Amygdala (tissue), 56 donors: ENCODE data around the gene BORCS5.
"Not testable (repeated sequence)": the region's sequence is repeated elsewhere in the genome, so short reads cannot be mapped to it uniquely, and the experiment has no call there.

Source experiments
- DNase-seq, 56 donors: peaks; one replicate each; lab custom pipeline; 2025; lab: John Stamatoyannopoulos, UW

Gene BORCS5

DNA sequence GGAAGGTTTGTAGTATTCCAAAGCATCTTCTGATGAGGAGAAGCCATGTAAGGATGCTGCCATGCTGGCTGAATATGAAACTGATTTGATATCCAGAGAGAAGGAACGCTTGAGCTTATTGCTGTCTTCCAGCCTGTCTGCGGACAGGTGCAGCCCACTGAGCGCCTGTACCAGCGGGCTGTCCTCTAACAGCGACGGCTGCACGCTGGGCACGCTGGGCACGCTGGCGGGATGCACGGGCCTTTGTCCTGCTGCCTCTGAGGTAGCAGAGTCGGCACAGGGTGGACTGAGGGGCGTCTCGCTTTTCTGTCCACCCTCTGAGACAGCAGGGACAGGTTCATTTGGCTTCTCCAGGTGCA lies 120.6 kb downstream of the BORCS5 start:
- DNase-seq: no peak

DNA sequence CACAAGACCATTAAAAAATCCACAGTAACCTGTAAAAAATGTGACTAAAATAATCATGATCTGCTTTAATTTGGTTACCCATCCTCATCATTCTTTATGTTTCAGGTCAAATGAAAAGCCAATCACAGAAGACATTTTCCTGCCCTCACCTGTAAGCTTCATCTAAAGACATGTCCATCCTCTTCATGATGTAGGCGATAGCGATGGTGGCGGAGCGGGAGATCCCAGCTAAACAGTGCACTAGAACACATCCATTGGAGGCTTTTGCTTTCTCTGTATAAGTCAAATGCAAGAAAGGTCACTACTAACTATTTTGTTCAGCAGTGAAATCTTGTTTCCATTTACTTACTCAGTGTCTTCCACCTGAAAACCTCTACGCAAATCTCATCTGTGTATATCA lies 123.2 kb downstream of the BORCS5 start:
- no peak for DNase-seq

DNA sequence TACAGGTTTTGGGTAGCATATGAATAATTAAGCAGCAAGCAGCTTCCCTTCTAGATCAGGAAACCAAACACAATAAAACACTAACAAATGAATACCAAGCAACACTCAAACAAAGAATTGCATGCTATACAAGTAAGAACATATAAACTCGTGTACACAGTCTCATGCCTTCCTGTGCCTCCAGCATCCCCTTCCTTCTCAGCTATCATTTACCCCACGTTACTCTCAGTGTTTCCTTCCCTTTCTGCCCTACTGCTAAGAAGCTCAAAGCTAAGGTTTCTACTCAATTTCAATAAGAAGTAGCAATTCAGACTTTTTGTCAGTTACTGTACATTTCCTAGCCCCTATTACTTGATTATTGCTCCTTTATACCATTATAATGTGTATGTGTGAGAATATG lies 124.8 kb downstream of the BORCS5 start:
- DNase-seq: no peak

DNA sequence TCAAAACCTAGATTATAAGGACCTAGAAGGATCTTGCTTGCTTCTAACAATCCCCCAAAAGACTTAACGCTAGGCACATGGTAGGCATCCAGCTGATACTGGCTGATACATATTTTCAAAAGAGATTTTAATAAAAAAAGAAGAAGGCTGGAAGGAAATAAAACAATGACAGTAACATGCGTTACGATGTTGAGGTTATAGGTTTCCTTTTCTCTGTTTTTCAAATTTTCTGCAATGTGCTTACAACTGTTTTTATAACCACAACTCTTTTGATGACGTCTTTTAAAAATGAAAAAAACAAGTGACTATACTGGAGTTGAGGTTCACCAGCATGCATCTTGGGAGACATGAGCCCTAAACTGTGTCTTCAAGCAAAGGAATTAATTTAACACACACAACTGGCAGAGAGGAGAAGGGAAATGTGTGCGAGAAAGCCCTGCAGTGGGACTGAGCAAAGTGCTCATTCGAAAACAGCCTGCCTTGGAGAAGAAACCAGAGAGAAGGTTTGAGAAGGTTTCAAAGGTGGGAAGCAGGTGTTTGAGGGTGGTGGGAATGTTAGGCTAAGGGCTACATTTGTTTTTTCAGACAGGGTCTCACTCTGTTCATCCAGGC lies 125.4 kb downstream of the BORCS5 start:
- DNase-seq: no peak

DNA sequence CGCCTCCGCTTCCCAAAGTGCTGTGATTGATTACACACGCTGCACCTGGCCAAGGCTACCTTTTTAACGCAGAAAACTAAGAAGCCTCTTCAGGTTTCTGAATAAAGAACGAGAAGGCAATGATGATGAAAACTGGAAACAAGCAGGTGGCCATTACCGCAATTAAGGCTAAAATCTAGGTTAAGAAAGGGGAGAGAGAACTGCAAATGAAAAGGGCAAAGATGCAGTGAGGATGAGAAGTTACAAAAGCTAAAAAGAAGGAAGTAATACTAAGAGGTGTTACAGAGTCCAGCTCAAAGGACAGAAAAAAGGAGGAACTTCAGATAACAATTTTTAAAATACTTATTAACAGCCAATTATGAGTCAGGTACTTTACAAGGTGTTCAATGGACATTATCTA lies 126.1 kb downstream of the BORCS5 start:
- no peak for DNase-seq

DNA sequence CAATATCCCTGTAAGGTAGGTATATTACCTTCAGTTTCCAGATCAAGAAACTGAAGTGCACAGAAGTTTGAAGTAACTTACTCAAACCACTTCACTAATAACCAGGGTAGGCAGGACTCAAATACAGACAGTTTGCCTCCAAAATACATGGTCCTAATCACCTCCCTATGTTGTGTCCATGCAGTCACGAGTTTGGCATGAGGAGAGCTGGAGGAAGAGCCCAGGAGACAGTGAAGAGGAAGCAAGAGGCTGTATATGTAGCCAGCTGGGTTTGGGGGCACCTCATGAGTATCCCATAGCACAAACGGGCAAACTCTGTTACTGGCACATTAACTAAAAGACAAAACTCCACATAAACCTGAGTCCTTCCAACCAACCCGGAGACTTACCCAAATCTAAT lies 126.6 kb downstream of the BORCS5 start:
- DNase-seq: no peak

DNA sequence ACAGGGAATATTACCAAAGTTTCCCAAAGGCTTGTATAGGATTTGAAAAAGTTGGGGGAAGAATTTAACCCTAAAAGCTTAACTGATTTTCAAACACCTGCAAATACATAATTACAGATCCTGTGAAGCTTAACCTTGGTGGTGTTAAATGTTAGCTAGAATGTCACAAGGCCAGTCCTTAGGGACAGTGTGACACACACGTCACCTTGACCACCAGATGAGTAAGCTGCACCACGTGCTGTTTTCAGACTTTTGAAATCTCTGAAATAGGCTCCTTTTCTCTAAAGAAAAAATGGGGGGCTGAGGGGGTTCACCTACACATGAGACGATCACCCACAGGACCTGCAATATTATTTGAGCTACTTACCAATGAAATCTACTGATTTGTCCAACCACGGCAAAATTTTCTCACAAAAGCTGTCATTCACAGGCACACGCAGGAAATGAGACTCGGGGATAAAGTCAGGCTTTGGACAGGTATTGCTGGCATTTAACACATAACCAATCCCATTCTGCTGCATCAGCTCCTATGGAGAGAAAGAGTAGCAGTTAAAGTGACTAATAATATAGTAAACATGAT lies 129.9 kb downstream of the BORCS5 start:
- no peak for DNase-seq

DNA sequence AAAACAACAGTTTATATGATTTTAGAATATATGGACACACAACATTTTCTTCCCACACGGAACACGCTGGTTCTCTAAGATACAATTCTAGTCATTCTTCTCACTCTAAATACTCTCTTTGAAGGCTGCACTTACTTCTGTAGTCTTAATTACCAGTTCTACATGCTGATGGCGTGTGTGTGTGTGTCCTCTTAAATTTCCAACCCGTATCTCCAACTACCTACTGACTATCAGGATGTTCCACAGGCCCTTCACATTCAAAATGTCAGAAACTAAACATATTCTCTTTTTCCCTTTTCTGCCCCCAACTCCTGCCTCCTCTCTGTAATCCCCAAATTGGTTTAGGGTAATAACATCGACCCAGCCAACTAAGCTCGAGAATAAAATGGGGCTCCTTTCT lies 130.6 kb downstream of the BORCS5 start:
- no peak for DNase-seq

DNA sequence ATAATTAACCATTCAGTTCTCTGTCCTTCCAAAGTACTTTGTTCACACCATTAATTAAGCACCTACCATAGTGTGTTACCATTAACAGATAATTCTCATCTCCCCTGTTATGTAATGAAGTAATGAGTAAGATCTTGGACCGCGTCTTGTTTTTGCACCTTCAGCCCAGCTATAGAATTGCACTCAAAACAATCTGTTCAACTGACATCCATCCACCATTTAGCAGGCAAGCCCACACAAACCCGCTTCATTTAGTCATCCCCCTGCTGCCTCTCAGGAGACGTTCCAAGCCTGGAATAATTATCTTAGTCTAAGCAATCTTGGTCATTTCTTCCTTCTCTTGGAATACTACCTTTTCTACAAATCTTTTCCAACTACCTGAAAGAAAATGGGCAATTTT lies 131.4 kb downstream of the BORCS5 start:
- DNase-seq: peak in 7 of 56 donors; percentile 6 to 44 (median 17)

DNA sequence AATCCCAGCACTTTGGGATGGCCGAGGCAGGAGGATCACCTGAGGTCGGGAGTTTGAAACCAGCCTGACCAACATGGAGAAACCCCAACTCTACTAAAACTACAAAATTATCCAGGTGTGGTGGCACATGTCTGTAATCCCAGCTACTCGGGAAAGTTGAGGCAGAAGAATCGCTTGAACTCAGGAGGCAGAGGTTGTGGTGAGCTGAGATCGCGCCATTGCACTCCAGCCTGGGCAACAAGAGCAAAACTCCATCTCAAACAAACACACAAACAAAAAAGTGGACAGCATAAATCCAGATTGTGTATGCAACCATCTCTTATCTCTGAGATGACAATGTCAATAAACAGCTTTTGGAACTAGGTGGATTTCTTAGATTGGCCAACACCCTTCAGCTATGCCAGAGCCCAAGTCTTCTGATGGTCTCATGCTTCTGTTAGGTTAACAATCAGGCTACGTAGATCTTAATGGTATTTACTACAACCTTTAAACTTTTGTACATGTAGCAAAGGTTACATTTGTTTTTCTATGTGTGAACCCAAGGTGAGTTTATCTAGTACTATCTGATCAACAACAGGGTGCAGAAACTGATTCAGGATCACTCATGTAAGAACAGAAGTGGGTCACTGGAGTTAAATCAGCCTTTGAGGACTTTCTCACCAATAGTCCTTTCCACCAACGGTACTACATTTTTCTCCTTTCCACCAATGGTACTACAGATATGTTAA lies 132.1 kb downstream of the BORCS5 start:
- DNase-seq: no peak

DNA sequence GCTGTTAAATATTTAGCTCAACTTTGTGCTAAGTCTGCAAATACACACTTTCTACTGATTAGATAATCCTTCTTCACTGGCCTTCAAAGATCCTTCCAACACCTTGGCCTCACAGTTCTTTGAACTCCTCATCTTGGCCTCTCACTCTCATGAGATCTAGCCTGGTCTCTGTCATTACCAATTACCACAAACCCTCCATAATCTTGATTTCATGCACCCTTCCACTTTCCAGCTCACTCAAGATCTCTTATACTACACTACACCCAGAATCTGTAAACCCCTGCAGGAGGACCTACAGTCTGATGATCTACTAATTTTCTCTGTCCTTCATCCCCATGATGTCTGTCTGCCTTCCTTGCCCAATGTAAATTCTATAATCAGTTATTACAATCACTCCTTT lies 134.7 kb downstream of the BORCS5 start:
- no peak for DNase-seq

DNA sequence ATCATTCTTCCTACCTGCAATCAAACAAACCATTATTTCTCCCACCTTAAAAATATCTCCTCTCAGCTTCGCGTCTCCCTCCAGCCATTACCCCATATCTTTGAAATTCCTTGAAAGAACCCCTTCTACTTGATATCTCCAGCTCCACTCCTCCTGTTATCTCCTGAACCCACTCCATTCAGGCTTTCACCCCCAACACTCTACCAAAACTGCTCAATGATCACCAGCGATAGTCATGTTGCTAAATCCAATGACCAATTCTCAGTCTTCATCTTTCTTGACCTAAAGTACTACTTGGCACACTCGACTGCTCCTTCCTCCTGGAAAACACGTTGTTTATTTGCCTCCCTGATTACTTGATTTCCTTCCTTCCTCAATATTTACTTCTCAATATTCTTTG lies 135.7 kb downstream of the BORCS5 start:
- DNase-seq: no peak

DNA sequence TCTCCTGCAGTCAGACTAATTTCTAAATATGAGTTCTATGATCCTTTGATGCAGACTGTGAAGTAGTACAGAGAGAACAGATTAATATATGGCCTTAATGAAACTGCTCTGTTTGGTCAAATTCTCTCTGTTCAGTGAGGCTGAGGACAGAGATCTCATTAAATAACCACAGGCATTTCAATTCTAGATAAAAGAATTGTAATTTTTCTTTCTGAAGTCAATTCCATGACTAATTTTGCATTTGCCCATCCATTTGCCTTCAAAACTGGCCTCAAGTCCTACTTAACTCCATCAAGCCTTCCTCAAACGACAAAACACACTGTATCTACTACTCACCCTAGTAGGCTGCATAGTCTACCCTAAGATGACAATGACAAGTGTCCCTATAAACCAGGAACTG lies 138.7 kb downstream of the BORCS5 start:
- DNase-seq: no peak

DNA sequence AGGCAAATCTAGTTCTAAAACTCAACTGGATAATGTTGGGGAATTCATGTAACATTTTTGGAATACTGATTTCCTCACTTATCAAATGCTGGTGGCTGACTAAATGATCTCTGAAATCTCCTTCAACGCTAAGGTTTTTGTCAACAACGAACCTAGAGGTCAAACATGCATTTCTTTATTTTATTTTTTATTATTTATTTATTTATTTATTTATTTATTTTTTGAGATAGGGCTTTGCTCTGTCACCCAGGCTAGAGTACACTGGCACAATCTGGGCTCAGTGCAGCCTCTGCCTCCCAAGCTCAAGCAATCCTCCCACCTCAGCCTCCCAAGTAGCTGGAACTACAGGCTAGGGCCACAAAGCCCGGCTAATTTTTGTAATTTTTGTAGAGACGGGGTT lies 141.3 kb downstream of the BORCS5 start:
- no peak for DNase-seq

DNA sequence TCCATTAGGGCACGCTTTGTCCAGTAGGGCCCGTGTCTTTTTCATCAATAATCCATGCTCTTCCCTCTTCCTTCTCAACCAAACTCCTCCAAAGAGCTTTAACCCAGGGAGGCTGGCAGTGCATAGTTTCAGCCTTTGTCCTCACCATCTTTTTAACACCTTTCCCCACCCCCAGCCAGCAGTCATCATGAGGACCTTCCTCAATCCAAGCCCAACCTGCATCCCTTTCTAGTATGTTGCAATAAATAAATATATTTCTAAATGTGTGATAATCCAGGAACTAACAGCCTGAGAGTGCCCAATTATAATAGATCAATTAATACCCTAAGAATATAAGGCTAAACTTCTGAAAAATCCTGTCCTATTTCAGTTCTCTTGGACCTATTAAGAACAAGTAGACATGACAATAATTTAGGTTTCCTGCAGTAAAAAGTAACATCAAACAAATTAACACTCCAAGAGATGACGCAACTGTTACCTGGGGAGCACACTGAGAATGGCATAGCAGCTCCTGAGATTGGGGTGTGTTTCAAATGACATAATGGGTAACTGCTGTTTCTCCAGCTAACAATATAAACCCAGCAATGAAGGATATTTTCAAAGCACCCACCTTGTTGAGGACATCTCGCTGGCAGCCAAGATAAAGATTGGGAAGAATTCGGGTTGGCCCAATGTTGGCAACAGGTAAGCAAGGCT lies 143.2 kb downstream of the BORCS5 start:
- DNase-seq: no peak

DNA sequence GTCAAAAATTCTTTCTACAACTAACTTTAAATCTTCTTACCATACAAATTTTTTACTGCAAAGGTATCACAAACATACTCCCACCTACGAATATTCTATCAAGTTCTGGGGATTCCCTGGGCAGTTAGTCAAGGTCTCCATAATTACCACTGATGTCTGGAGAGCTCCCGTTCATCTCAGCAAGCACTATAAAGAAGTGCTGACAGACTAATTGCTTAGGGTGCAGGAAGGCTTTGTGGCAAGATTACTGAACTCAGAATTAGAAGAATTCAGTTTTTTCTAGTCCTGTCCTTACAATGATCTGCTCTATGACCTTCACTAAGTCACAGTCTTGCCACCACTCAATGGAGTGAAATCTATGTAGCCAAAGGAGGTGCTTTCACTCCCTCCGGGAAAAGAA lies 144.2 kb downstream of the BORCS5 start:
- no peak for DNase-seq

DNA sequence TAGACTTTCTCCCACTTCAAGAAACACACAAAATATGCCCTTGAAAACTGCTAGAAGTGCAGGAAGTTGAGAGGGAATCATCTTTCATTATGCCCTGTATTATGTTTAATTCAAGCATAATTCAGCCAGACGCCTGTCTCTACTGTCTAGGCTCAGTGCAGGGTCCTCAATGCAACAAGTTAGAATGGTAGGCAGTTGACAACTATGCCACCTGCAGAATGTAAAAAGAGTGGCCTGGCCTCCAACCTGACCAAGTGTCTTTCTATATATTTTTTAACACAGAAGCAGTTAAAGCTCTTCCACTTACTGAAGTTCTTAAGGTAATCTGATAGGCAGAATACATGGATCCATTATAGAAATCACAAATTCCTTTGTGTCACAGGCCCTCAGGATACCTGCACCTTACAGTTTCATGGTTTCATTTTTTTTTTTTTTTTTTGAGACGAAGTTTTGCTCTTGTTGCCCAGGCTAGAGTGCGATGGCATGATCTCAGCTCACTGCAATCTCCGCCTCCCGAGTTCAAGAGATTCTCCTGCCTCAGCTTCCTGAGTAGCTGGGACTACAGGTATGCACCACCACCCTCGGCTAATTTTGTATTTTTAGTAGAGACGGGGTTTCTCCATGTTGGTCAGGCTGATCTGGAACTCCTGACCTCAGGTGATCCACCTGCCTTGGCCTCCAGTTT lies 145.4 kb downstream of the BORCS5 start:
- DNase-seq: not testable (repeated sequence)

DNA sequence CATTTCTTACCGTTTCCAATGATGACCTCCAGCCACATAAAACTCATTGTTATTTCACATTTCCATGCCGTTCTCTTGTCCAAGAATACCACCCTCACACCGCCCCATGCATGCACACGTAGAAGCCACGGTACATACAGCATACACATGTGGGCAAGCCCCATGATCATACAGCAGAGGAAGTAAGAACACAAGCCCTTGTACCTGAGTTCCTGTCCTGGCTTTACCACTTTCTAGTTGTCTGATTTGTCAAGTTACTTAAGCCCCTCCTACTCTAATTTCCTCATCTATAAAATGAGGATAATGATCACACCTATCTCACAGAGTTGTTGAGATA lies 145.9 kb downstream of the BORCS5 start:
- no peak for DNase-seq

DNA sequence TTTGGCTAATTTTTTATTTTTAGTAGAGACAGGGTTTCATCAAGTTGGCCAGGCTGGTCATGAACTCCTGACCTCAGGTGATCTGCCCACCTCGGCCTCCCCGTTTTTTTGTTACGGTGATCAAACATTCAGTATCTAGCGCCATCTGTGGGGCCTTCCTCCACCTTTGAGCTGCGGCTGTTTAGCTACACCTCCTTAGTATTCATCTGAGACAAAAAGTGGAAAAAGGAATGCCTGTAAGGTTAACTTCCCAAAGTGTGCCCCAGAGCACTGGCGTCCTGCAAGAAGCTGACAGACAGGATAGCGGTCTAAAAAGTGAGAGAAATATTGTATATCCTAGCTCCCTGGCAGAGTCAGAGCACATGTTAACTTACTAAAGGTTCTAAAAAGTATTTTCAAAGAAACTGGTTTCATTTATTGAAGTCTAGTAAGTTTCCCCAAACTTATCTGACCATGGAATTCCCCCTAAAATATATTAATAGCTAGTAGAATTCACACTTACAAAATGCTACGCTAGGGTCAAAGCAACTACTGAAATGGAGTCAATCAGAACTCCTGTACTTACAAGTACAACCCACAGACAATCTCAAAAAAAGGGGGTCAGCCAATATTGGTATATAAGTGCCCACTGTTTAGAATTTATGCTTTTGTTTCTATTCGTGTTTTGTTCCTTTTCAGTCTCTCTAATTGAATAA lies 146.7 kb downstream of the BORCS5 start:
- DNase-seq: no peak
